GM18520 (cell line): ENCODE results near the gene NOPCHAP1.
A peak's percentile ranks its signal among the peaks of the same experiment; 100 is the strongest.
"Not testable (repeated sequence)": the region's sequence is repeated elsewhere in the genome, so short reads cannot be mapped to it uniquely, and the experiment has no call there.

Source experiments
- ATAC-seq: cut with Tn5 transposase; IDR thresholded peaks from one replicate; pipeline ENCODE4 v1.9.1; 2021; ENCODE audit not compliant: unreplicated experiment

The NOPCHAP1 gene

DNA sequence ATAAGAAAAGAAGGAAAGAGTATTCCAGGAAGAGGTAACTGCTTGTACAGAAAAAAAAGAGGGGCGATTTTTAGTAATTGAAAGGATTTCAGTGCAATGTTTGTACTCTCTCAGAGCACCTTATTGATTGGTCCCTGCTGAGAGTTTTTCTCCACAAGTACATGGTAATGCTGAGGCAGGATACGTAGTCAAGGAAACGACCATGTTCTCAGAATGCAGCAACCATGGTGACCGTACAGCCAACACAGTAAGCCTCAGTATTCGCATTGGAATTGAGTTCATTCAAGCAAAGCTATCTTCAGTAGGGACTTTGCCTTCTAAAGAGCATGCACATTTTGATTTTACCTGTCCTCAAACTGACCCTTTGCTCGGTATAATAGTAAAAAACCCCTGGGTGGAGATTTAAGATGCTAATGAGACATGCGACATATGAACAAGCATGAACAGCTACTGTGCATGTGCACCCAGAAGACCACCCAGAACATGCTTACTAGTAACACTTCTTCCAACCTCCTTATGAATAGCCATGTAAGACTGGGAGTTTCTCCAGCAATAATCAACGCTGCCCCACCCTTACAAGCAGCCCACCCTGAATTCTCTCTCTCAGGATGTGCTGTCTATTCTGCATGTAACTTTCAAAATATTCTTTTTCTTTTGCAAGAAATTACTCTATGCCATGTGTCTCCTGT, 21.8 kb upstream of the NOPCHAP1 start:
- ATAC-seq = no peak

DNA sequence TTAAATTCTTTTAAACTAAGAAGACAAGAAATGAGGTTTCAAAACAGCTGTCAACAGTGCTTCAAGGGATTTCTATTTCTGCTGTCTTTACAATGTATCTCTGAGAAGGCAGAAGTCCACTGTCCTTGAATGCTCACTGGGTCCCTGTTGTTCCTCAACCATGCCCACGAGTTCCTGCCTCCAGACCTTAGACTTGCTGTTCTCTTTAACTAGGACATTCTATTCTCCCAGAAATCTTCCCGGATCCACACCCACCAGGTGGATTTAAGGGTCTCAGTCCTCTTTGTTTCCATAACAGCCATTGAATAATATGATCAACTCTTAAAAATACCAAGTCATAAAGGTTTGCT, 21.3 kb upstream of the NOPCHAP1 start:
- ATAC-seq = no peak

DNA sequence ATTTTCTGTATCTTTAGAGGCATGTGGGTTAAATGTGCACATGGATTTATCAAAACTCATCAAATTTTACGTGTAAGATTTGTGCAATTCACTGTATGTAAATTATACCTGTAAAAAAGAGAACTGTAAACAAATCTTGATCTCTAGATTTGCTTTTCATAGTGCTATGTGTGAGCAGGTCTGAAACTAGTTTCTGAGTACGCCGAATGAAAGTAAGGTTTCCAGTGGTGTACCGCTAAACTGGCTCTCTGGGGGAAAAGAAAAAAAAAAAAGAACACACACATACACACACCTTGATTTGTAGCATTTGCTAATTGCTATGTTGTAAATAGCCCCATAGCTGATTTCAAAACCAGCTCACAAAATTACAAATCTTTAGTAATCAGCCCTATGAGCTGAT, 19.4 kb upstream of the NOPCHAP1 start:
- no peak for ATAC-seq

DNA sequence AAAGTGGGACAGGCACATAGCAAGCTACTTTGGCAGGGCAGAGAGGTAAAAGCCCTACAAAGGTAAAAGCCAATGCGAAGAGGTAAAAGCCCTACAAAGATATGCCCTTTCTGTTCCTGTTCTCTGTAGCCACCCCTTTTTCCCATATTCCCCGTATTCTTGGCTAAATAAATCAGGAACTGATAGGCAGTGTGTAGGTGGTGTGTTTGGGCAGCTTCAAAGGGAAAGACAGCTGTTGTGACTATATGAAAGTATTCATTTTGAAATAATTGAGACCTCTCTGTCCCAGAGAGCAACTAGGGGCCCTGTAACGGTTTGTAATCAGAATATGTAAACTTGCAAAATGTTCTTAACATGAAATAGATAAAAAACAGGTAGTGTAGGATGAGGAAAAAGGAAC, 16.8 kb upstream of the NOPCHAP1 start:
- no peak for ATAC-seq

DNA sequence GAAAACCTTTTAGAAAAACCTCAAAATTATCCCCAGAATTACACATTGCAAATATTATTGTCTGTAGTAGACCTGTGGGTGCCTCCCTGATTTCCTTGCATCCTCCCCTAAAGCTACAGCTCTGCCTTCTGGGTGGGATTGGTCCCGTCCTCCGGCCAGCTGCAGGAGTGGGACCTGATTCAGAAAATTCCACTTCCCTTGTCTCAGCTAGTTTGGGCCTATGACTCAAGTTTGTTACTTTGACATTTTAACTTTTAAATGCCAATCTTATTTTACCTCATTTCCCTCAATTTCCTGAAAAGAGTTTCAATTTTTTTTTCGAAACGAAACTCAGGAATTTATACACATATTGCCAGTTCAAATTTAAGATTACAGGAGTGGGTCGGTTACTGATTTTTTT, 14.8 kb upstream of the NOPCHAP1 start:
- ATAC-seq = no peak

DNA sequence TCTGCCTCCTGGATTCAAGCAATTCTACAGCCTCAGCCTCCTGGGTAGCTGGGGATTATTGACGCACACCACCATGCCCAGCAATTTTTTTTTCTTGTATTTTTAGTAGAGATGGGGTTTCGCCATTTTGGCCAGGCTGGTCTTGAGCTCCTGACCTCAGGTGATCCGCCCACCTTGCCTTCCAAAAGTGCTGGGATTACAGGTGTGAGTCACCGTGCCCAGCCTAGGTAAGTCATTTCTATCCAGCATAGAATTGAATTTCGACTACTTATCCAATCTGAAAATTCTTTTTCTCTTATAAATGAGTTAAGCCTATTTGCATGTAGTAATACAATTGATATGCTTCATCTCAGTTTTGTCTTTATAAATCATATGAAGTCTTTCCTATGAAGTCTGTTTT, 12.9 kb upstream of the NOPCHAP1 start:
- no peak for ATAC-seq

DNA sequence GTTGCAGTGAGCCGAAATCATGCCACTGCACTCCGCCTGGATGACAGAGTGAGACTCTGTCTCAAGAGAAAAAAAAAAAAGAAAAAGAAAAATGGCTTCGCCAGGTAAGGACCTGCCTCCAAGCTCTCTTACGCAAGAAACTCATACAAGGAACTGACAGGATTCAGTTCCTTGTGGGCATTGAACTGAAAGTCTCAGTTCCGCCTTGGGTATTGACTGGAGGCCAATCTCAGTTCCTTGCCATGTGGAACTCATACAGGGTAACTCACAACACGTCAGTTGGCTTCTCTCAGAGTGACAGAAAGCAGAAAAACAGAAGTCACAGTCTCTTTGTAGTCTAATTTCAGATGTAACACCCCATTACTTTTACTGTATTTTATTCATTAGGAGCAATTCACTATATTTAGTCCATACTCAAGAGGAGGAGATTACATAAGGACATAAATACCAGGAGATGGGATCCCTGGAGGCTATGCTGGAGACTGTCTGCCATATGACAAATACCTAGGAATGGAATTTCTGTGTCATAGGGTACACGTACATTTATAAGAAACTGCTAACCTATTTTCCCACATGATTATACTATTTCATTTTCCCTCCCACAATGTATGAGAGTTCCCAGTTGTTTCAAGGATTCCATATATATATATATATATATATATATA, 11.4 kb upstream of the NOPCHAP1 start:
- ATAC-seq = peak; percentile 99

DNA sequence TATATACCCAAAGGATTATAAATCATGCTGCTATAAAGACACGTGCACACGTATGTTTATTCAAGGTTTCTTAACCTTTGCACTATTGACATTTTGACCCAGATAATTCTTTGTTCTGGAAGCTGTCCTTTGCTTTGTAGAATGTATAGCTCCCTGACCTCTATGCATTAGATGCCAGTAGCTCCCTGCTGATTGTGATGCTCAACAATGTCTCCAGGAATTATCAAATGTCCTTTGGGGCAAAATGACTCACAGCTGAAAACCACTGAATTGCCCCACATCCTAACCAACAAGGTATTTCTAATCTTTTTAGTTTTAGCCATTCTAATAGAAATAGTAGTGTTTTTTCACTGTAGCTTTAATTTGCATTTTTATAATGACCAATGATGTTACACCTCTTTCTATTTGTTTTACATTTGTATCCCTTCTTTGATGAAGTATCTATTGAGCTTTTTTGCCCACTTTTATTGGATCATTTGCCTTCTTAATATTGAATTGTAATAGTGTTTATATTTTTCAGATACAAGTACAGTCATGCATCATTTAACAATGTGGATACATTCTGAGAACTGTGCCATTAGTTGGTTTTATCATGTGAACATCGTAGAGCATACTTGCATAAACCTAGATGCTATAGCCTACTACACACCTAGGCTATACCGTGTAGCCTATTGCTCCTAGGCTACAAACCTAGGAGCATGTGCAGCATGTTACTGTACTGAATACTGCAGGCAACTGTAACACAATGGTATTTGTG, 10.4 kb upstream of the NOPCHAP1 start:
- no peak for ATAC-seq

DNA sequence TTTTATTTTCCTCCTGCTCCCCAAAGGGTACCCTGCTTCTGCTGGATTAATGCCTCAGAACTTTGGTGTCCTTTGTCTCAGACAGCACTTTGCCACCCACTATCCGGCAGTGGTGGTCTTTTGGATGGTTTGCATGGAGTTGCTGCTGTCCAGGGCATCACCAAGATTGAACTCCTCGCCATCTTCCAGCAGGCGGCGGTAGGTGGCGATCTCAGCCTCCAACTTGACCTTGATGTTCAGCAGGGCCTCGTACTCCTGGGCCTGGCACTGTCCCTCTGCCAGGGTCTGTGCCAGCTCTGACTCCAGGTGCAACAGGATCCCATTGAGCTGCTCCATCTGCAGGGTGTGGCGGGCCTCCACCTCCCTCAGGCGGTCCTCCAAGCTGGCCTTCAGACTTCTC, 9.4 kb upstream of the NOPCHAP1 start:
- no peak for ATAC-seq

DNA sequence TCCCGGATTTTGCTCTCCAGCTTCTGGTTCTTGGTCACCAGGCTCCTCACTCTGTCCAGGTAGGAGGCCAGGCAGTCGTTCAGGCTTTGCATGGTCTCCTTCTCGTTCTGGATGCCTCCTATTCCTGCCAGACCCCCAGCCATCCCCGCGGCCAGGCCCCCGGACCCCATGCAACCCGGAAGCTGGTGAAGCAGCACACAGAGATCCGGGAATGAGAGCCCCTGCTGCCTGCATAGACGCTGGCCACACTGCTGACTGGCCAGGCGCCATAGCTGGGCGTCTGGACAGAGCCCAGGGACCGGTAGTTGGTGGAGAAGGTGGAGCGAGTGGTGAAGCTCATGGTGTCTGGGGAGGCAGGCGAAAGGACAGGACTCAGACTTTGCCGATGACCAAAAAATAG, 8.4 kb upstream of the NOPCHAP1 start:
- ATAC-seq = not testable (repeated sequence)

DNA sequence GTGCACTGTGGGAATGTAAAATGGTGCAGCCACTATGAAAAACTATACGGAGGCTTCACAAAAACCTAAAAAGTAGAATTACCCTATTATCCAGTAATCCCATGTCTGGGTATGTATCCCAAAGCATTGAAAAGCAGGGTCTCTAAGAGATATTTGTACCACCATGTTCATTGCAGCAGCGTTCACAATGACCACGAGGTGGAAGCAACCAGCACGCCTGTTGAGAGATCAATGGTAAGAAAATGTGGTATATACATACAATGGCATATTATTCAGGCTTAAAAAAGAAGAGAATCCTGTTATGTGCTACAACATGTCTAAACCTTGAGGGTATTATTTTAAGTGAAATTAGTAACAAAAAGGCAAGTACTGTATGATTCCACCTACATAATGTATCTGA, 910 bp upstream of the NOPCHAP1 start:
- no peak for ATAC-seq

DNA sequence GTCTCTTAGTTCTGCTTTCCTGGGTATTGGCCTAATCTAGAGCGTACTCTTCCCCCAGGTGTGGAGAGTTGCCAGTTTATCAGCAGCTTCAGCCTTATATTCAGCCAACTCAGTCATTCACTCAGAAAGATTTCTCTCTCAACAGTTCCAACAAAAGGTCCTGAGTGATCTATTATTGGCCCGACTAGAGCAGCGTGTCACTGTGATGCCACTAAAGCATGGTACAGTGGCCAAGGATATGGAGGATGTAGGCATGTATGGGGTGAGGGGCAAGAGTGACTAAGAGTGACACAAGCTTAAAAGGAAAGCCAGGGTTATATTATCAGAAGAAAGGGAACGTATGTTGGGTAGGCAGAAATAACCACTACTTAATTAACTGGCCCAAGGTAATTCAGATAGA, 4.8 kb downstream of the NOPCHAP1 start:
- ATAC-seq = no peak

DNA sequence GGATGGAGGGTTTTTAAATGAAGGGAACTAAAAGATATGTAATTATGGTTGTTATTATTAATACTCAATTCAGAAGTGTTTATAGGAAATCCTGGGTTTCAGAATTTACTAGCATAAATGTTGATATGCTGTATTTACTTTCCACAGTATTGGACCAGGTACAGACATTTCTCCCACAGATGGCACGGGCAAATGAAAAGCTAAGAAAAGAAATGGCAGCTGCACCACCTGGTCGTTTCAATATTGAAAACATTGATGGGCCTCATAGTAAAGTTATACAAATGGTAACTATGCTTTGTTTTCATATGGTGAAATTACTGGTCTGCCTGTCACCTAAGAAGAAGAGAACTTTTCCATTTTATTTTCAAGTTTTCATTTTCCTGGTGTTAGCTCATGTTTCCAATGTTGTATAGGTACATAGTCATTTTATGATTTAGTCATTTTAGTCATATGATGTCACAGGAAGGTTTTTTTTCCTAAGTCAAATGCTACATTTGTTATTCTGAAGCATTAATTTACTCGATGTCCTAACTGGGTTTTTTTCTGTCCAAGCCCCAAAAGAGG, 5.5 kb downstream of the NOPCHAP1 start:
- no peak for ATAC-seq

DNA sequence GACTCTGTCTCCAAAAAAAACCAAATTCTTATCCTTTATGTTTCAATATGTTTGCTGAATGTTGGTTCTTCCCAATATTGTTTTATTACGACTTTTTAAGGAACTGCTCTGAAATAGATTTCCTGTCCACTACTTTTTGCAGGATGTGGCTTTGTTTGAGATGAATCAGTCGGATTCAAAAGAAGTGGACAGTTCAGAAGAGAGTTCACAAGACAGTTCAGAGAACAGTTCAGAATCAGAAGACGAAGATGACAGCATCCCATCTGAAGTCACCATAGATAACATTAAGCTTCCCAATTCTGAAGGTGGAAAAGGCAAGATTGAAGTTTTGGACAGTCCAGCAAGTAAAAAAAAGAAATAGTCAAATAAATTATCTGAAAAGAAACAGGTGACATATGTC, 8.2 kb downstream of the NOPCHAP1 start:
- no peak for ATAC-seq

DNA sequence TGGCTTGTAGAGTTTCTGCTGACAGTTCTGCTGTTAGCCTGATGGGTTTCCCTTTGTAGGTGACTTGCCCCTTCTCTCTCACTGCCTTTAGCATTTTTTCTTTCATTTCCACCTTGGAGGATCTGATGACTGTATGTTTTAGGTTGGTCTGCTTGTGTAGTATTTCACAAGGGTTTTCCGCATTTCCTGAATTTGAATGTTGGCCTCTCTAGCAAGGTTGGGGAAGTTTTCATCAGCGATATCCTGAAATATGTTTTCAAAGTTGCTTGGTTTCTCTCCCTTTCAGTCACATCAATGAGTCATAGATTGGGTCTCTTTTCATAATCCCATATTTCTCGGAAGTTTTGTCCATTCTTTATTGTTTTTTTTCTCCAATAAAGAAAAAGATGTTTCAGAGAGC, 11.4 kb downstream of the NOPCHAP1 start:
- no peak for ATAC-seq

DNA sequence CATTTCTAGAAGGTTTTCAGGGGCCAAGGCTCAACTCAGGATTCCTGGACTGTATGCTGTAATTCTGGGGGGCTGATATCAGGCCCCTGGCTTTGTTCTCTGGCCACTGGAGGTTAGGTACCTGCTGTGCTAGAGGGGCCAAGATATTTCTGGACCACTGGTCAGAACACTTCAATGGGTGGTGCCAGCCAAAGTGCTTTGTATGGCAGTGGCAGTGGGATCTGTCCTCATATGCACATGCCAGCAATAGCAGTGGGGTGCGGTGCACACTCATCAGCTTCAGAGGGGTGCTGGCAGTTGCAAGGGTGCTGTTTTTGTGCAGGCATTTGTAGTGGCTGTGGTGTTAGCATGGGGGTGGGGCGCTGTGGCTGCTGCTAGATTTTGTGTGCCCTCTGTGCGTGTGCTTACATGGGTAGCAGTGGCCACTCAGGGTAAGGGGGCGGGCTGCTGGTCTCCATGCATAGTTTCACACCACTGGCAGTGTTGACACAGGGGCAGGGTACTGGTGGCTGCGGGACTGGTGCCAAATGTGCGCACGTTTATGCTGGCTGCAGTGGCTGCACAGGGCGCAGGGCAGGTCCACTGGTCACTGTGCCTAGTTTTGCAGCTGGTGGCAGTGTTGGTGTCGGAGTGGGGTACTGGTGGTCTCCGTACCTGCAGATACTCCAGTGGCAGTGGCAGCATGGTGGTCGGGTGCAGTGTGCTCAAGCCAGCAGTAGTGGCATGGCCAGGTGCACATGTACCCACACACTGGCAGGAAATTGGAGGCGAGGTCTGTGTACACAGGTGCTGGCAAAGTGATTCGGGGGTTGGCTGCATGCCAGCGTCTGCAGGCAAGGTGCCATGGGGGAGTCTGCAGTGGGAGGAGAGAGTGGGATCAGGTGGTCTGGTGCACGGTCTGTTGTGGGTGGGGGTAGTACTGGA, 12.6 kb downstream of the NOPCHAP1 start:
- no peak for ATAC-seq

DNA sequence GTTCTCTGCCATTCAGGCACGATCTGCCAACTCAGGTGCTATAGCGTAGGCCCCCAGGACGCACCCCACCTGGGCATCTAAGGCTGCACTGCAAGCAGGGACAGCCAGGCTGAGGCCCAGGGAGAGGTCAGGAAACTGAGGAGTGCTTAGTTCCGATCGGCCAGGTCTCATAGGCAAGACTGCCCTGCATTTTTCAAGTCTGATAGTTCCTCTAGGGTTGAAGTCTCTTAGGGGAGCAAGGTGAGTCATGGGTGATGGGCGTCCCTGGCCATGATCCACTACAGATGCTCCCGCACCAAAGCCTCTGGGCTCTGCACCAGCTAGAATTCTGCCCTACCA, 13.2 kb downstream of the NOPCHAP1 start:
- no peak for ATAC-seq

DNA sequence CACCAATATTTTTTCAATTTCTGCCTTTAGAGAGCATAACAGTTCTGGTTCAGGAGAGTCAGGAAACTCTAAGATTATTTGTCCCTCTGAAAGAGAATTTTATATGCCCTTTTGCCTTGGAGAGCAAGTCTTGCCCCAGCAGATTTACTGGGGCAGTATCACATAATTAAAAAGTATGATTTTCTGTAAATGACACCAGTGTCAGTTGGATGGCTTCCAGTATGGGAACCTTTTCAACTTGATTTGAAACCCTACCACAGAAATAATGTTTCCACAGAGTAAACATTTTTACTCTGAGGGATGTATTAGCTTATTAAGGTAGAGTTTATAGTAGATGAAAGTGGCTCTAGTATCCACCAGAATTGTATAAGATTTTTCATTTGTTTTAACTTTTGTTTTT, 15.4 kb downstream of the NOPCHAP1 start:
- ATAC-seq = no peak

DNA sequence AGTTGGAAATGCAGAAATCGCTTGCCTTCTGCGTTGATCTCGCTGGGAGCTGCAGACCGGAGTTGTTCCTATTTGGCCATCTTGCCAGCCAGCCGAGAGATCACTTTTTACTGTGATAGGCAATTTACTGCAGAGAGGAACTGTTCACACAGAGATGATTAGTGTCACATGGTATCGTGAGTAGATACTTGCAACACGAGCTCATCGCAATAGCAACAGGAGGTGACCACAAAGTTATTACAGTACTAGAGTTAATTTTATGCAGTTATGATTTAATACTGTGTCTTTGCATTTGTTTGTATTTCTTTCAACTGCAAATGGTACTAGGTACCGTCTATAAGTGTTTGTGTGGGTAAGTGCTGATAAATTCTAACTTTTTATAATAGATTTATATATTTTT, 27.8 kb downstream of the NOPCHAP1 start:
- no peak for ATAC-seq

DNA sequence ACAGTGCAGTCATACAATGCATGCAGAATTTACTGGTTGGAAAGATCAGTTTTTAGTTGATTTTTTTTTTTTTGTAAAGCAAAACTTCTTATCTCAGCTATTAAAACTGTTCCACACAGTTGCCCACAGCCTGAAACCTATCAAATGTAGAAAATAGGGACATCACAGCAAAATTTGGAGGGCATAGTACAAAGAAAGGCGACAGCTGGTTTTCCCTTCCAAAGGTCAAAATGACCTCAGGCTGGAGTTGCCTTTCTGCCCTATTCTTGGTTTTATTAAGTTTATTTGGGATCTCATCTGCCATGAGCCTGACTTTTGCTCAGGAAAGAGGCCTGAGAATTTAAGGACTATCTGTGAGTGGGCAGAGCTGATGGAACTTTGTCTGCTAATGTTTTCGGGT, 28.5 kb downstream of the NOPCHAP1 start:
- ATAC-seq = no peak

DNA sequence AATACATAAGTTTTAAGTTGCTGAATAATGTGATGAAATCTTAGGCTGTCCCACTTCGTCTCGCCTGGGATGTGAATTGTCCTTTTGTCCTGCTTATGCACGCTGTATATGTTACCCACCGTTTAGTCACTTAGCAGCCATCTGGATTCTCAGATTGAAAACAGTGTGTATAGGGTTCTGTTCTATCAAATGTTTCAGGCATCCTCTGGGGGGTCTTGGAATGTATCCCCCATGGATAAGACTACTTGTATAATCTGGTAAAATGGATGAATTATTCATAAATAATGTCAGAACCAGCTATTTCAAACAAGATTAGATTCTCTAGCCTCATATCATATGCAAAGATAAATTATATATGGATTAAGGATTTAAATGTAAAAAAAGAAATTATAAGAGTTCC, 29.4 kb downstream of the NOPCHAP1 start:
- no peak for ATAC-seq
